Neural crest cell (in vitro differentiated cells): ENCODE results near the gene CASP6. TPM values are rescaled to one million over a fixed set of nuclear protein-coding genes. Genes with fewer than 3 reads are reported as not detected.

ENCODE experiments used
- DNase-seq: peaks from one replicate; pipeline ENCODE4 v3.0.0; 2021; ENCODE audit warnings: low read depth, mixed read lengths, low spot score
- H3K27ac Mint-ChIP-seq: one replicate; pipeline ENCODE4 v1.8.0; 2021; ENCODE audit warnings: mild to moderate bottlenecking, mixed read lengths; ENCODE audit not compliant: unreplicated experiment
- H3K27me3 Mint-ChIP-seq: 2 replicates; pipeline ENCODE4 v1.8.0; 2021; ENCODE audit warnings: low read depth, mild to moderate bottlenecking, mixed read lengths
- H3K36me3 Mint-ChIP-seq: 2 replicates; pipeline ENCODE4 v1.8.0; 2021; ENCODE audit warnings: low read depth, mild to moderate bottlenecking, mixed read lengths
- H3K4me1 Mint-ChIP-seq: 2 replicates; pipeline ENCODE4 v1.8.0; 2021; ENCODE audit warnings: mixed read lengths
- H3K4me3 Mint-ChIP-seq: one replicate; pipeline ENCODE4 v1.8.0; 2021; ENCODE audit warnings: mild to moderate bottlenecking, mixed read lengths
- H3K9me3 Mint-ChIP-seq: 2 replicates; pipeline ENCODE4 v1.8.0; 2021; ENCODE audit warnings: mixed read lengths
- total RNA-seq: library from RNA; stranded (reverse); gene quantifications from 2 replicates; pipeline ENCODE4 v1.2.1, GENCODE V29; 2021
- TF ChIP-seq, protein P1 (sequence below): fragments of 200-600 bp; sonication (generic); conservative IDR thresholded peaks from 2 replicates; pipeline ENCODE4 v1.5.0; 2021; ENCODE audit warnings: antibody characterized with exemption, mild to moderate bottlenecking

The CASP6 gene
- total RNA-seq, 1 donor from 2014 or later: 25.4 TPM

DNA sequence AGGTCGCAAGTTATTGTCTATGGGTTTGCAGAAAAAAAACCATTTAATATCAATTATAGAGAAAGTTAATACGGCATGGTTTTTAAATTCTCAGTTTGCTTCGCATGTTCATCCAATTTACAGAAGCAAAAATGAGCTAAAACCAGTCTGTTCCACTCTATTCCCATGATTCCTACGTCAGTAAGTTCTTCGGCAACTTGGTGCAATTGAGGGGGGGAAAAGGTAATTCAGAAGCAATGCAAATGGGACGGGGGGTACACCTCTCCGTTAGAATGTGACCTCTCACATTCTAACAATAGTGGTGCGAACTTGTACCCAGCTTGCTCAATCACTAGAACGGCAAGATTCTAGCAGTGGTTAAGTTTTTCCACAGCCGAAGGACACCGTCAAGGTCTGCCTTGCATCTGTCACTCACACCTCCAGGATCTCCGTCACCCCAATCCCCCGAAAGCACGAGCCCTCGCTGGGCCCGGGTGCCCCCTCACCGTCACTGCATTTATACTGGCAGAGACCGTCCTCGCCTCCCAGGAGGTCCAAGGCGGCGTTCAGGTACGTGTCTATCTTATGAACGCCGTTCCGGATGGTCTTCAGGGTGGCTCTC lies 26.0 kb upstream of the CASP6 start:
- Mint-ChIP-seq H3K27me3 (peaks cover 32% of the 10 kb centered on the region), H3K36me3 (no peaks in the 10 kb centered on the region), H3K9me3 (no peaks in the 10 kb centered on the region), H3K4me3 (peak overlapping the region; percentile 88), H3K27ac (no peak overlapping the region), H3K4me1 (peaks cover 14% of the 10 kb centered on the region)
- TF ChIP-seq, protein P1, sequence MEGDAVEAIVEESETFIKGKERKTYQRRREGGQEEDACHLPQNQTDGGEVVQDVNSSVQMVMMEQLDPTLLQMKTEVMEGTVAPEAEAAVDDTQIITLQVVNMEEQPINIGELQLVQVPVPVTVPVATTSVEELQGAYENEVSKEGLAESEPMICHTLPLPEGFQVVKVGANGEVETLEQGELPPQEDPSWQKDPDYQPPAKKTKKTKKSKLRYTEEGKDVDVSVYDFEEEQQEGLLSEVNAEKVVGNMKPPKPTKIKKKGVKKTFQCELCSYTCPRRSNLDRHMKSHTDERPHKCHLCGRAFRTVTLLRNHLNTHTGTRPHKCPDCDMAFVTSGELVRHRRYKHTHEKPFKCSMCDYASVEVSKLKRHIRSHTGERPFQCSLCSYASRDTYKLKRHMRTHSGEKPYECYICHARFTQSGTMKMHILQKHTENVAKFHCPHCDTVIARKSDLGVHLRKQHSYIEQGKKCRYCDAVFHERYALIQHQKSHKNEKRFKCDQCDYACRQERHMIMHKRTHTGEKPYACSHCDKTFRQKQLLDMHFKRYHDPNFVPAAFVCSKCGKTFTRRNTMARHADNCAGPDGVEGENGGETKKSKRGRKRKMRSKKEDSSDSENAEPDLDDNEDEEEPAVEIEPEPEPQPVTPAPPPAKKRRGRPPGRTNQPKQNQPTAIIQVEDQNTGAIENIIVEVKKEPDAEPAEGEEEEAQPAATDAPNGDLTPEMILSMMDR: no peak
- no peak for DNase-seq

DNA sequence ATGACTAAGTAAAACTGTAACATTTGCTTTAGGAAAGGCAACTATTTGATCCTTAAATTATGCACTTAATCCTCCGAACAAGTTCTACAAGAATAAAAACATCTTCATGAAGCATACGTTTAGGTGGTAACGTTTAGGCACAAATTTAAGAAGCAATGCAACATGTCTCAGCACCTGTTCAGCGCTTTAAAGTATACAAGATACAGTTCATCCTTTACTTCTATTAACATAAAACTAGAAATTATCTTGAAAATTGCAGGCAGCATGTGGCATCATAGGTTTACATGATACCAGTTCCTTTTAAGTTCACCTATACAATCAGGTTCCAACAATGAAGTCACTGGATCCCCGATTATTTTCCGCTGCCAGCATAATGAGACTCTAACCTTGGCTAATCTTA lies 25.1 kb upstream of the CASP6 start:
- no peak for DNase-seq
- no peaks in the 10 kb centered on the region for H3K9me3 Mint-ChIP-seq
- no peaks in the 10 kb centered on the region for H3K36me3 Mint-ChIP-seq
- no peak overlapping the region for H3K27ac Mint-ChIP-seq
- H3K4me3 Mint-ChIP-seq: peak overlapping the region; percentile 88
- TF ChIP-seq, protein P1: no peak
- H3K27me3 Mint-ChIP-seq: peaks cover 30% of the 10 kb centered on the region
- peaks cover 14% of the 10 kb centered on the region for H3K4me1 Mint-ChIP-seq

DNA sequence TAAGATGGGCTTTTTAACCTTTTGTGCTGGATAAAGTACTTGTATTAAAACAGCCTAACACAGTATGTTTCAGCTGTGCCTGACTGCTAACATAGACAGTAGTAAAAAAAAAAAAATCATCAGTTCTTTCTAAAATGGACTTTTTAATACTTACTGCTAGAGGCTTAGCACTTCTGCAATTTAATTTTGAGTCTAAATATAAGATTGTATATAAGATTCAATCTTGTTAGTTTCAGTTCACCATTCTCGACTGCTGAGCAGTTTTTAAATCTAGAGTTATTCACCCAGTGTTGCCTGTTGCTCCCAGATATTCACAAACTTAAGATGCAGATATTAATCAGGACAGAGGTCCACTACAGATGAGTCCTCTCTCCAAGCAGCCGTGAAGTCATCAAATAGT lies 19.9 kb upstream of the CASP6 start:
- DNase-seq: no peak
- peaks cover 8% of the 10 kb centered on the region for H3K36me3 Mint-ChIP-seq
- H3K27me3 Mint-ChIP-seq: peaks cover 7% of the 10 kb centered on the region
- H3K4me3 Mint-ChIP-seq: no peak overlapping the region
- peaks cover 6% of the 10 kb centered on the region for H3K9me3 Mint-ChIP-seq
- TF ChIP-seq, protein P1: no peak
- no peaks in the 10 kb centered on the region for H3K4me1 Mint-ChIP-seq
- no peak overlapping the region for H3K27ac Mint-ChIP-seq

DNA sequence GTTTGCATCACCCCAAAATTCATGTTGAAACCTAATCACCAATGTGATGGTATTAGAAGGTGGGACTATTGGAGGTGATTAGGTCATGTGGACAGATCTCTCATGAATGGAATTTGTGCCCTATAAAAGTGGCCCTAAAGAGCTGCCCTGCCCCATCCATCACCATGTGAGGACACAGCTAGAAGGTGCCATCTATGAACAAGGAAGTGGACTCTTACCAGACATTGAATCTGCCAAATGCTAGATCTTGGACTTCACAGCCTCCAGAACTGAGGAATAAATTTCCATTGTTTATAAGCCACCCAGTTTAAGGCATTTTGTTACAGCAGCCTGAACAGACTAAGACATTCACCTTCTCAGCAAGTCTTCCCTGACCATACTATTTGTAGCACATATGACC lies 19.1 kb upstream of the CASP6 start:
- Mint-ChIP-seq H3K27me3 (peaks cover 2% of the 10 kb centered on the region), H3K36me3 (peaks cover 8% of the 10 kb centered on the region), H3K27ac (no peak overlapping the region), H3K4me3 (no peak overlapping the region), H3K4me1 (no peaks in the 10 kb centered on the region), H3K9me3 (peaks cover 6% of the 10 kb centered on the region)
- TF ChIP-seq, protein P1: no peak
- DNase-seq: no peak

DNA sequence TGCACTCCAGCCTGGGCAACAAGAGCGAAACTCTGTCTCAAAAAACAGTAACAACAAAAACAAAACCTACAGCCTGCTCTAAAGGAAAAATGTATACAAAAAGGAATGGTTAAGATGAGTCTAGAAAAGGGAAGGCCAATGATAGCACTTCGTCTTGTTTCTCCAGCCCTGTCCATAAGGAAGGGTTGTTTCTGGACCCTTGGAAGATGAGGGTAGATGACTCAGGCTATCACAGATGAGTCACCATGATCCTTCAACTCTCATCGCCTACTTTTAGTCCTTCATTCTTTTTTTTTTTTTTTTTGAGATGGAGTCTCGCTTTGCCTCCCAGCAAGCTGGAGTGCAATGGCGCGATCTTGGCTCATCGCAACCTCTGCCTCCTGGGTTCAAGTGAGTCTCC lies 17.8 kb upstream of the CASP6 start:
- H3K4me3 Mint-ChIP-seq: no peak overlapping the region
- H3K9me3 Mint-ChIP-seq: peaks cover 6% of the 10 kb centered on the region
- H3K4me1 Mint-ChIP-seq: no peaks in the 10 kb centered on the region
- peaks cover 2% of the 10 kb centered on the region for H3K27me3 Mint-ChIP-seq
- no peak overlapping the region for H3K27ac Mint-ChIP-seq
- DNase-seq: no peak
- H3K36me3 Mint-ChIP-seq: peaks cover 13% of the 10 kb centered on the region
- TF ChIP-seq, protein P1: no peak
